ENCODE results near the gene CD4. TPM values are rescaled to one million over a fixed set of nuclear protein-coding genes. Genes with fewer than 3 reads are reported as not detected.

Gene CD4
- total RNA-seq, 2 donors from 2014 or later: 22.3 to 25.0 TPM

- Histone ChIP-seq H3K27me3 (replicated peaks; ENCODE audit: insufficient read depth) (no peaks in the 10 kb centered on the region), H3K9me3 (no peaks in the 10 kb centered on the region), H3K36me3 (no peaks in the 10 kb centered on the region), H3K4me3 (no peak overlapping the region), H3K27ac (no peak overlapping the region), H3K4me1 (ENCODE audit: control insufficient read depth in 1 of 2, low read depth in 2 of 2) (no peaks in the 10 kb centered on the region)
- no peak for DNase-seq (ENCODE audit: low spot score)
- ATAC-seq (ENCODE audit: insufficient number of reproducible peaks, low FRiP score, low read depth): no peak
- TF ChIP-seq CTCF (IDR thresholded peaks at IDR 0.05): no peak
Measured at GRCh38 chr12:6813363-6813762, 24.0 kb downstream of the CD4 start.

- Histone ChIP-seq H3K9me3 (no peaks in the 10 kb centered on the region), H3K4me1 (ENCODE audit: control insufficient read depth in 1 of 2, low read depth in 2 of 2) (peaks cover 0 to 7% of the 10 kb centered on the region in 2 donors), H3K27me3 (replicated peaks; ENCODE audit: insufficient read depth) (no peaks in the 10 kb centered on the region), H3K36me3 (no peaks in the 10 kb centered on the region), H3K4me3 (no peak overlapping the region), H3K27ac (no peak overlapping the region)
- no peak for TF ChIP-seq CTCF (IDR thresholded peaks at IDR 0.05)
- ATAC-seq (ENCODE audit: insufficient number of reproducible peaks, low FRiP score, low read depth): no peak
- DNase-seq (ENCODE audit: low spot score): no peak
Measured at GRCh38 chr12:6816598-6816997, 27.3 kb downstream of the CD4 start.

- Histone ChIP-seq H3K27me3 (replicated peaks; ENCODE audit: insufficient read depth) (no peaks in the 10 kb centered on the region), H3K4me3 (no peak overlapping the region), H3K36me3 (no peaks in the 10 kb centered on the region), H3K4me1 (ENCODE audit: control insufficient read depth in 1 of 2, low read depth in 2 of 2) (peaks cover 4 to 12% of the 10 kb centered on the region in 2 donors), H3K9me3 (no peaks in the 10 kb centered on the region), H3K27ac (no peak overlapping the region)
- ATAC-seq (ENCODE audit: insufficient number of reproducible peaks, low FRiP score, low read depth) (no peak), DNase-seq (ENCODE audit: low spot score) (no peak)
- no peak for TF ChIP-seq CTCF (IDR thresholded peaks at IDR 0.05)
Measured at GRCh38 chr12:6817098-6817497, 27.8 kb downstream of the CD4 start.

- no peaks in the 10 kb centered on the region for H3K36me3 ChIP-seq
- H3K4me1 ChIP-seq (ENCODE audit: control insufficient read depth in 1 of 2, low read depth in 2 of 2): peaks cover 5 to 16% of the 10 kb centered on the region in 2 donors
- TF ChIP-seq CTCF (IDR thresholded peaks at IDR 0.05): no peak
- H3K9me3 ChIP-seq: no peaks in the 10 kb centered on the region
- ATAC-seq (ENCODE audit: insufficient number of reproducible peaks, low FRiP score, low read depth) (no peak), DNase-seq (ENCODE audit: low spot score) (no peak)
- no peaks in the 10 kb centered on the region for H3K27me3 ChIP-seq (replicated peaks; ENCODE audit: insufficient read depth)
- H3K4me3 ChIP-seq: no peak overlapping the region
- H3K27ac ChIP-seq: no peak overlapping the region
Measured at GRCh38 chr12:6817662-6818157, 28.4 kb downstream of the CD4 start.

- no peak overlapping the region for H3K27ac ChIP-seq
- H3K36me3 ChIP-seq: no peaks in the 10 kb centered on the region
- no peak for TF ChIP-seq CTCF (IDR thresholded peaks at IDR 0.05)
- no peak overlapping the region for H3K4me3 ChIP-seq
- no peaks in the 10 kb centered on the region for H3K9me3 ChIP-seq
- no peak for ATAC-seq (ENCODE audit: insufficient number of reproducible peaks, low FRiP score, low read depth)
- H3K4me1 ChIP-seq (ENCODE audit: control insufficient read depth in 1 of 2, low read depth in 2 of 2): peaks cover 5 to 16% of the 10 kb centered on the region in 2 donors
- peaks cover 5% of the 10 kb centered on the region for H3K27me3 ChIP-seq (replicated peaks; ENCODE audit: insufficient read depth)
- no peak for DNase-seq (ENCODE audit: low spot score)
Measured at GRCh38 chr12:6818222-6818621, 28.9 kb downstream of the CD4 start.

Measured in thoracic aorta (tissue), 2 donors.